ENCODE results near the gene TCEANC2. TPM values are rescaled to one million over a fixed set of nuclear protein-coding genes. Genes with fewer than 3 reads are reported as not detected.

Gene TCEANC2
- total and polyA plus RNA-seq, 7 experiments from 2014 or later, result 6.3 to 15.1 (median 9.3) TPM

DNA sequence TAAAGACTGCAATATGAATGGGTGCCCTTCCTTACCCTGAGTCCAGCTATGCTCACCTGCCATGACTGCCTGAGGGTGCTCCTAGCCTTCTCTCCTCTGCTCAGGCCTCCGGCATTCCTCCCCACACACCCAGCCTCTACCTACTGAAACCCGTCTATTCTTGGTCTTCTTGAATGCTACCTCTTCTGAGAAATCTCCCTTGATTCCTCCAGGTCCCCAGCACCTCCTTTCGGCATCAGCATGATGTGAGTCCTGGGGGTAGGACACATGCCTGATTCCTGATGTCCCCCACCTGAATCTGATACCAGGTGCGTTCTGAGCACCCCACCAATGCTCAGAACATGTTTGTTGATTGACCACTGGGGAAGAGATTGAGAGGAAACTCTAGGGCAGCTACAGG is 44.0 kb upstream of the TCEANC2 start:
- DNase-seq (no peak), ATAC-seq (no peak)
- Mint-ChIP-seq H3K27ac (no peak overlapping the region), H3K36me3 (no peaks in the 10 kb centered on the region), H3K4me3 (no peak overlapping the region), H3K9me3 (no peaks in the 10 kb centered on the region), H3K4me1 (peaks cover 0 to 2% (median 0%) of the 10 kb centered on the region in 7 donors), H3K27me3 (peaks cover 0 to 14% (median 0%) of the 10 kb centered on the region in 5 donors)
- H3K4me1 ChIP-seq (ENCODE audit: control insufficient read depth in 2 of 2, insufficient read depth in 2 of 2, low read length in 2 of 2), result no peaks in the 10 kb centered on the region
- H3K36me3 ChIP-seq (ENCODE audit: control insufficient read depth in 2 of 3, insufficient read depth in 3 of 3, low read length in 3 of 3), result no peaks in the 10 kb centered on the region
- ChIA-PET POLR2A (no interaction called here), CTCF (no interaction called here)
- H3K9me3 ChIP-seq (ENCODE audit: control insufficient read depth in 2 of 3, low read length in 3 of 3), result no peaks in the 10 kb centered on the region
- no peaks in the 10 kb centered on the region for H3K27me3 ChIP-seq (ENCODE audit: control insufficient read depth in 2 of 2, insufficient read depth in 2 of 2, low read length in 2 of 2)
- H3K4me3 ChIP-seq (ENCODE audit: low read length), result no peak overlapping the region
- intact Hi-C loops (cut with micrococcal nuclease), result no loop called here
- H3K27ac ChIP-seq (ENCODE audit: low read depth, low read length), result no peak overlapping the region

DNA sequence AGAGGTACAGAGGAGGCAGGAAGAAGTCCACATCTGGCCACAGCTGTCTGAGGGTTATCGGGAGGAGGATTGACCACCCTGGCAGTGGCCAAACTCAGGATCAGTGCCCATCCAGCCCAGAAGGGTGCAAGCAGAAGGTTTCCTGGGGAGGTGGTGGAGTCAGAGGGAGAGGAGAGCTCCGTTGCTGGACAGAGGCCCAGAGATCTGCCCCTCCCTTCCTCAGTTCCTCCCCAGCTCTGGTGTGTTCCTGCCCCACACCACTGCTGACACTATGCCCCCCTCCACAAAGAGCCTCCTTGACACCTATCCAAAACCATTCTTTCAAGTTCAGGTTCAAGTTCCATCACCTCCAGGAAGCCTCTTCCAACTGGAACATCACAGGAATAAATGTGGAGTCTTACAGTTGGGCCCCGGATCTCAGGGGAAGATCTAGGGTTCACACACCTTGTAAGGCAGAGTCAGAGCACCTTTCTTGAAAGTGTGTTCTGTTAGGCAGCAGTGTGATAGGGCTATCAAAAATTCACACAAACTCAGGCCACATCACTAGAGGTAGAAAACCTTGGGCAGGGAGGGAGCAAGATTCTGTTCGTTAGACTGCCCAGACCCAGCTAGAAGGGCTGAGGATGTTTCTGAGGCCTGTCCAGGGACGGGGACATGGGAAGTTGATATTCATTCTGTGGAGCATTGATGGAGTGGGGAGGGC is 42.8 kb upstream of the TCEANC2 start:
- Mint-ChIP-seq H3K4me3 (no peak overlapping the region), H3K27me3 (peaks cover 0 to 11% (median 0%) of the 10 kb centered on the region in 5 donors), H3K9me3 (no peaks in the 10 kb centered on the region), H3K27ac (no peak overlapping the region), H3K4me1 (peaks cover 0 to 2% (median 0%) of the 10 kb centered on the region in 7 donors), H3K36me3 (no peaks in the 10 kb centered on the region)
- ChIA-PET CTCF (no interaction called here), POLR2A (no interaction called here)
- Histone ChIP-seq H3K27me3 (ENCODE audit: control insufficient read depth in 2 of 2, insufficient read depth in 2 of 2, low read length in 2 of 2) (no peaks in the 10 kb centered on the region), H3K4me3 (ENCODE audit: low read length) (no peak overlapping the region), H3K9me3 (ENCODE audit: control insufficient read depth in 2 of 3, low read length in 3 of 3) (no peaks in the 10 kb centered on the region), H3K4me1 (ENCODE audit: control insufficient read depth in 2 of 2, insufficient read depth in 2 of 2, low read length in 2 of 2) (no peaks in the 10 kb centered on the region), H3K36me3 (ENCODE audit: control insufficient read depth in 2 of 3, insufficient read depth in 3 of 3, low read length in 3 of 3) (no peaks in the 10 kb centered on the region), H3K27ac (ENCODE audit: low read depth, low read length) (no peak overlapping the region)
- intact Hi-C loops (cut with micrococcal nuclease), result no loop called here
- DNase-seq (no peak), ATAC-seq (no peak)

DNA sequence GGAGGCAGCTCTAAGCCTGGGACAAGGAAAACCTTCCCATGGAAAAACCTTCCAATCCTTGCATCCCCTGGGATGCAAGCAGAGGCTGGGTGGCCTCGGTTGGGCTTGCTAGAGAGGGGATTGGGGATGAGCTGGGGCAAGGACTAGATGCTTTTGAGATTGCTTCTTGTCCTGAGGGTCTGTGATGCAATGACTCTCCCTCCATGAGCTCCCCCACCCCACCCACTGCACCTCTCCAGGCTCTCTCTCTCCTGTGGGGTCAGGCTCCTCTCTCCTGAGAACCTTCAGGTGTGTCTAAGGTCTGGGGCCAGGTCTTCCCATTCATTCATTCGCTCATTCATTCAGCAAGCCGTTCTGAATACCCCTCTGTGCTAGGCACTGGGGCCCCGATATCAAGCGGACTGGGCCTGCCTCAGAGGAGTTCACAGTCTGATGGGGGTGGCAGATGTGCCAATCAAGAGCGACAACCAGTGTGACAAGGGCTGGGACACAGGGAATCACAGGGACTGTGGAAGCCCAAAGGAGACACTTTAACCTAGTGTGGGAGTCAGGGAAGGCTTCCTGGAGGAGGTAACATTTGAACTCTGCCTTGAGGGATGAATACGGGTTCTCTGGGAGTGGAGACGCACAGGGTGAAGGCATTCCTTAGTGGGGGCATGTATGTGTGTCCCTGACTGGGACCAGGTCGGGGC is 41.9 kb upstream of the TCEANC2 start:
- POLR2A ChIA-PET, result no interaction called here
- Mint-ChIP-seq H3K27ac (no peak overlapping the region), H3K4me3 (no peak overlapping the region), H3K4me1 (peaks cover 0 to 2% (median 0%) of the 10 kb centered on the region in 7 donors), H3K36me3 (no peaks in the 10 kb centered on the region), H3K9me3 (no peaks in the 10 kb centered on the region), H3K27me3 (peaks cover 0 to 5% (median 0%) of the 10 kb centered on the region in 5 donors)
- no peaks in the 10 kb centered on the region for H3K9me3 ChIP-seq (ENCODE audit: control insufficient read depth in 2 of 3, low read length in 3 of 3)
- DNase-seq, result no peak
- no peaks in the 10 kb centered on the region for H3K4me1 ChIP-seq (ENCODE audit: control insufficient read depth in 2 of 2, insufficient read depth in 2 of 2, low read length in 2 of 2)
- no peak overlapping the region for H3K27ac ChIP-seq (ENCODE audit: low read depth, low read length)
- no peak for ATAC-seq
- intact Hi-C loops (cut with micrococcal nuclease), result no loop called here
- CTCF ChIA-PET, result no interaction called here
- no peaks in the 10 kb centered on the region for H3K27me3 ChIP-seq (ENCODE audit: control insufficient read depth in 2 of 2, insufficient read depth in 2 of 2, low read length in 2 of 2)
- H3K4me3 ChIP-seq (ENCODE audit: low read length), result no peak overlapping the region
- no peaks in the 10 kb centered on the region for H3K36me3 ChIP-seq (ENCODE audit: control insufficient read depth in 2 of 3, insufficient read depth in 3 of 3, low read length in 3 of 3)

DNA sequence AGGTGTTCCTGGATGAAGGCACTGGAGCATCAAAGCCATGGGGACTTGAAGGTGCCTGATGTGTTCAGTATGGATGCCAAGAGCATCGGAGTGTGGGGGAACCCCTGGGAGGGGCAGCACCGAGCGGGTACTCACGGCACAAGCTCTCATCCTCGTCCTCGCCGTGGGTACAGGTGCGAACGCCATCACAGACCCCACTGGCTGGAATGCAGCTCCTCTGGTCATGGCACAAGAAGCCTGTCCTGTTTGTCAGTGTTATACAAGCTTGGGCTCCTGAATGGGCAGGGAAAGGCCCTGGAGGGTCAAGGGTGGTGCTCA is 41.4 kb upstream of the TCEANC2 start:
- no peak overlapping the region for H3K4me3 Mint-ChIP-seq

DNA sequence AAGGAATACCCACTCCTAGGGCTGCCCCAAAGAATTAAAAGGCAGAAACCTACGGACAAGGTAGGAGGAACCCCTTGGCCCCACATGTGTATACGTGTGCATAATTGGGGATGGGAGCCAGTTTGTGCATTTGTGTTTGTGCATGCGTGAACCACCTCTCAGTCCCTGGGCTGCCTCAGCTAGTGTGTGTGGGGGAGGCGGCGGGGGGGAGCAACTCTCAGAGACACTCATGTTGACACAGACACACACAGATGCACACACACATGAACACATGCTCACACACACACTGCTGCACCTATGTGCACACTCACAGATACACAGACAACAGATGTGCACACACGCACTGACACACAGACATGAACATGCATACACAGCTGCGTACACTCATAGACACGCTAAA is 40.5 kb upstream of the TCEANC2 start:
- H3K27ac Mint-ChIP-seq, result no peak overlapping the region
- peaks cover 0 to 2% (median 0%) of the 10 kb centered on the region in 7 donors for H3K4me1 Mint-ChIP-seq
- ChIA-PET POLR2A (no interaction called here), CTCF (no interaction called here)
- DNase-seq (no peak), ATAC-seq (no peak)
- no peaks in the 10 kb centered on the region for H3K4me1 ChIP-seq (ENCODE audit: control insufficient read depth in 2 of 2, insufficient read depth in 2 of 2, low read length in 2 of 2)
- no peaks in the 10 kb centered on the region for H3K9me3 ChIP-seq (ENCODE audit: control insufficient read depth in 2 of 3, low read length in 3 of 3)
- no peak overlapping the region for H3K27ac ChIP-seq (ENCODE audit: low read depth, low read length)
- no peaks in the 10 kb centered on the region for H3K27me3 ChIP-seq (ENCODE audit: control insufficient read depth in 2 of 2, insufficient read depth in 2 of 2, low read length in 2 of 2)
- no peak overlapping the region for H3K4me3 ChIP-seq (ENCODE audit: low read length)
- no peak overlapping the region for H3K4me3 Mint-ChIP-seq
- H3K27me3 Mint-ChIP-seq, result peaks cover 0 to 5% (median 0%) of the 10 kb centered on the region in 5 donors
- H3K36me3 Mint-ChIP-seq, result no peaks in the 10 kb centered on the region
- H3K36me3 ChIP-seq (ENCODE audit: control insufficient read depth in 2 of 3, insufficient read depth in 3 of 3, low read length in 3 of 3), result no peaks in the 10 kb centered on the region
- no peaks in the 10 kb centered on the region for H3K9me3 Mint-ChIP-seq
- intact Hi-C loops (cut with micrococcal nuclease), result no loop called here

More for the DNA sequence above, 41.4 kb upstream of the TCEANC2 start:
- Mint-ChIP-seq H3K27me3 (peaks cover 0 to 5% (median 0%) of the 10 kb centered on the region in 5 donors), H3K36me3 (no peaks in the 10 kb centered on the region), H3K9me3 (no peaks in the 10 kb centered on the region), H3K27ac (no peak overlapping the region), H3K4me1 (peaks cover 0 to 2% (median 0%) of the 10 kb centered on the region in 7 donors)
- H3K4me1 ChIP-seq (ENCODE audit: control insufficient read depth in 2 of 2, insufficient read depth in 2 of 2, low read length in 2 of 2), result no peaks in the 10 kb centered on the region
- CTCF ChIA-PET, result no interaction called here
- DNase-seq, result no peak
- no peak overlapping the region for H3K27ac ChIP-seq (ENCODE audit: low read depth, low read length)
- no peak for ATAC-seq
- no peak overlapping the region for H3K4me3 ChIP-seq (ENCODE audit: low read length)
- H3K9me3 ChIP-seq (ENCODE audit: control insufficient read depth in 2 of 3, low read length in 3 of 3), result no peaks in the 10 kb centered on the region
- POLR2A ChIA-PET, result no interaction called here
- H3K36me3 ChIP-seq (ENCODE audit: control insufficient read depth in 2 of 3, insufficient read depth in 3 of 3, low read length in 3 of 3), result no peaks in the 10 kb centered on the region
- intact Hi-C loops (cut with micrococcal nuclease), result no loop called here
- H3K27me3 ChIP-seq (ENCODE audit: control insufficient read depth in 2 of 2, insufficient read depth in 2 of 2, low read length in 2 of 2), result no peaks in the 10 kb centered on the region

DNA sequence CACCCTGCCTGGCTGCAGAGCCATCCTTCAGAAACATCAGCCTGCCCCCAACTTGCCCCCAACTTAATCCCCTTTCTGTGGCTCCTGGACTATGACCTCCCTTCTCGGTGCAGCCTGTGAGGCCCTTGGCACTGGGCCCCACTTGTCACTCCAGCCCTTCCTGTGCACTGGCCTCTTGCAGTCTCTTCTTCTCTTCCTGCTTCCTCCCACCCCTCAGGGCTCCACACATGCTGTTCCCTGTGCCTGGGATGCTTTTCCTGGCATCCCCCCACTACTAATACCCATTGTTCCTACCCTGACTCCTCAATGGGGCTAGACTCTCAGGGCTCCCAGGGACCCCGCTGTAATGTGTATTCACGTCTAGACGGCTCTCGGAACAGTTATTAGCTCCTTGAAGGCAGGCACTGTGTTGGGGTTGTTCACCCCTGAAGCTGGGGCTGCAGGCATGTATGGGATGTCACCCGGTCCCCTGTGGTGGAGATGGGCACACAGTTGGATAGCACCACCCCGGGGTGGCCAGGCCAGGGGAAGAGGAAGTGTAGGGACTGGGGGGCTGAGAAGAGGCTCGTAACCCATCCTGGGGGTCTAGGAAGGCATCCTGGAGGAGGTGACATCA is 39.9 kb upstream of the TCEANC2 start:
- no peak overlapping the region for H3K4me3 Mint-ChIP-seq
- DNase-seq (no peak), ATAC-seq (no peak)
- H3K4me3 ChIP-seq (ENCODE audit: low read length), result no peak overlapping the region
- intact Hi-C loops (cut with micrococcal nuclease), result no loop called here
- no peaks in the 10 kb centered on the region for H3K27me3 ChIP-seq (ENCODE audit: control insufficient read depth in 2 of 2, insufficient read depth in 2 of 2, low read length in 2 of 2)
- H3K36me3 ChIP-seq (ENCODE audit: control insufficient read depth in 2 of 3, insufficient read depth in 3 of 3, low read length in 3 of 3), result no peaks in the 10 kb centered on the region
- H3K4me1 ChIP-seq (ENCODE audit: control insufficient read depth in 2 of 2, insufficient read depth in 2 of 2, low read length in 2 of 2), result no peaks in the 10 kb centered on the region
- H3K9me3 ChIP-seq (ENCODE audit: control insufficient read depth in 2 of 3, low read length in 3 of 3), result no peaks in the 10 kb centered on the region
- no peaks in the 10 kb centered on the region for H3K9me3 Mint-ChIP-seq
- H3K4me1 Mint-ChIP-seq, result peaks cover 0 to 2% (median 0%) of the 10 kb centered on the region in 7 donors
- H3K27me3 Mint-ChIP-seq, result peaks cover 0 to 5% (median 0%) of the 10 kb centered on the region in 5 donors
- no peak overlapping the region for H3K27ac ChIP-seq (ENCODE audit: low read depth, low read length)
- no peak overlapping the region for H3K27ac Mint-ChIP-seq
- CTCF ChIA-PET, result no interaction called here
- no peaks in the 10 kb centered on the region for H3K36me3 Mint-ChIP-seq
- POLR2A ChIA-PET, result no interaction called here

Measured in naive thymus-derived CD4-positive, alpha-beta T cell (primary cell).